HCT116 (cell line): Measurements from ENCODE around the gene PILRA. TPM values are rescaled to one million over a fixed set of nuclear protein-coding genes. Genes with fewer than 3 reads are reported as not detected.
"Not testable (repeated sequence)": the region's sequence is repeated elsewhere in the genome, so short reads cannot be mapped to it uniquely, and the experiment has no call there.

Experiments
- ATAC-seq: fragments of 200-7000 bp; cut with Tn5 transposase; 2 replicates; pipeline ENCODE4 v1.9.1; 2020; ENCODE audit warnings: mild to moderate bottlenecking, moderate library complexity
- BruUV-seq: library from RNA; stranded (reverse); fragments of 400-500 nt; replicated peaks from 2 replicates; lab custom pipeline; 2021; lab: Mats Ljungman, UMichigan
- CTCF ChIA-PET: fragments of 300-600 bp; sonication (Branson Sonifier 250); formaldehyde crosslinking; loops from one replicate; lab custom pipeline; 2021; ENCODE audit warnings: antibody characterized with exemption; lab: Charles Lee
- POLR2A ChIA-PET: fragments of 300-600, 350-600 bp; sonication (Branson Sonifier 250); formaldehyde crosslinking; loops from one replicate; lab custom pipeline; 2021; ENCODE audit warnings: antibody characterized with exemption; lab: Charles Lee
- RAD21 ChIA-PET, 2 experiments: fragments of 300-600 bp; sonication (Branson Sonifier 250); formaldehyde crosslinking; loops; one replicate each; lab custom pipeline; 2023; ENCODE audit warnings: low total read pairs in 2 of 2; ENCODE audit not compliant: uncharacterized antibody in 2 of 2, unreplicated experiment in 2 of 2, low non-redundant PET in 1 of 2; lab: Charles Lee
- DNase-seq: peaks from one replicate; pipeline ENCODE4 v3.0.0-alpha.2; 2010; ENCODE audit warnings: low read depth, low spot score
- H2AFZ ChIP-seq: fragments of 200-600 bp; shearing (Covaris generic), sonication (generic); 2 replicates; pipeline ENCODE4 v1.6.1; 2017; ENCODE audit warnings: low read depth, mixed run types, mixed read lengths, antibody characterized with exemption, low read length; ENCODE audit not compliant: poor library complexity, severe bottlenecking
- H3K27ac ChIP-seq: 2 replicates; pipeline ENCODE4 v1.5.1; 2012; ENCODE audit warnings: low read depth, low read length
- H3K27me3 ChIP-seq: fragments of 200-600 bp; sonication (generic); 2 replicates; pipeline ENCODE4 v1.6.1; 2016; ENCODE audit warnings: mixed run types, low read length, mixed read lengths; ENCODE audit not compliant: insufficient read depth
- H3K36me3 ChIP-seq, 2 experiments: fragments of 200-500 bp in 1 of 2; fragments of 200-600 bp in 1 of 2; sonication (Bioruptor generic) in 1 of 2; sonication (generic) in 1 of 2; 2 replicates each; pipeline versions ENCODE4 v1.5.1 to v1.6.1; 2014 to 2016; ENCODE audit warnings: low read length in 2 of 2, inconsistent platforms in 1 of 2, mixed read lengths in 1 of 2, mixed run types in 1 of 2; ENCODE audit not compliant: insufficient read depth in 2 of 2, control insufficient read depth in 1 of 2
- H3K4me1 ChIP-seq, 2 experiments: fragments of 200-600 bp in 1 of 2; sonication (generic) in 1 of 2; 2 replicates each; pipeline versions ENCODE4 v1.5.1 to v1.6.1; 2012 to 2017; ENCODE audit warnings: low read length in 2 of 2, inconsistent platforms in 1 of 2, mild to moderate bottlenecking in 1 of 2, mixed read lengths in 1 of 2, mixed run types in 1 of 2, moderate library complexity in 1 of 2; ENCODE audit not compliant: insufficient read depth in 2 of 2, control insufficient read depth in 1 of 2
- H3K4me2 ChIP-seq: fragments of 200-600 bp; sonication (generic); 2 replicates; pipeline ENCODE4 v1.6.1; 2017; ENCODE audit warnings: mixed run types, low read length, mixed read lengths
- H3K4me3 ChIP-seq, 2 experiments: fragments of 200-600 bp in 1 of 2; sonication (generic) in 1 of 2; replicated peaks in 1 of 2; 2 replicates each; pipeline ENCODE4 v1.5.1; 2011 to 2016; ENCODE audit warnings: low read length in 2 of 2, control low read depth in 1 of 2, low read depth in 1 of 2, mild to moderate bottlenecking in 1 of 2, mixed read lengths in 1 of 2, mixed run types in 1 of 2
- H3K79me2 ChIP-seq: fragments of 200-600 bp; sonication (generic); 2 replicates; pipeline ENCODE4 v1.6.1; 2017; ENCODE audit warnings: mild to moderate bottlenecking, mixed run types, low read length, moderate library complexity, mixed read lengths; ENCODE audit not compliant: insufficient read depth
- H3K9ac ChIP-seq: fragments of 200-600 bp; sonication (generic); 2 replicates; pipeline ENCODE4 v1.6.1; 2016; ENCODE audit warnings: low read length, mixed read lengths
- H3K9me2 ChIP-seq: fragments of 200-600 bp; sonication (generic), shearing (Covaris generic); 2 replicates; pipeline ENCODE4 v1.6.1; 2017; ENCODE audit warnings: mixed run types, mild to moderate bottlenecking, moderate library complexity; ENCODE audit not compliant: insufficient read depth
- H3K9me3 ChIP-seq, 2 experiments: fragments of 200-500 bp in 1 of 2; fragments of 200-600 bp in 1 of 2; sonication (Bioruptor generic) in 1 of 2; sonication (generic) in 1 of 2; 2 replicates each; pipeline ENCODE4 v1.6.1; 2014 to 2017; ENCODE audit warnings: low read length in 2 of 2, mixed read lengths in 2 of 2, inconsistent platforms in 1 of 2, low read depth in 1 of 2, mild to moderate bottlenecking in 1 of 2, mixed run types in 1 of 2, moderate library complexity in 1 of 2; ENCODE audit not compliant: control insufficient read depth in 1 of 2, insufficient read depth in 1 of 2
- H4K20me1 ChIP-seq: fragments of 200-600 bp; sonication (generic), shearing (Covaris generic); 2 replicates; pipeline ENCODE4 v1.6.1; 2017; ENCODE audit warnings: mixed run types, mild to moderate bottlenecking, moderate library complexity; ENCODE audit not compliant: insufficient read depth
- CBX3 ChIP-seq: IDR thresholded peaks from 2 replicates; pipeline ENCODE4 v1.6.1; 2012; ENCODE audit warnings: low read depth
- CTCF ChIP-seq, 3 experiments: fragments of 200-600 bp in 1 of 3; sonication (generic) in 1 of 3; IDR thresholded peaks in 2 of 3; conservative IDR thresholded peaks in 1 of 3; 2 replicates each; pipeline ENCODE4 v1.5.1; 2012 to 2017; ENCODE audit warnings: low read depth in 2 of 3, low read length in 2 of 3, antibody characterized with exemption in 1 of 3, borderline replicate concordance in 1 of 3, control low read depth in 1 of 3, mild to moderate bottlenecking in 1 of 3, mixed read lengths in 1 of 3, mixed run types in 1 of 3, moderate library complexity in 1 of 3; ENCODE audit not compliant: insufficient read depth in 1 of 3
- RAD21 ChIP-seq: IDR thresholded peaks from 2 replicates; pipeline ENCODE4 v1.6.1; 2012; ENCODE audit warnings: low read depth, mild to moderate bottlenecking
- intact Hi-C: fragments of 100-400 bp; cut with micrococcal nuclease; formaldehyde crosslinking; loops from 2 replicates; pipeline ENCODE4 v1.10.0; 2022
- total RNA-seq: library from RNA; stranded (reverse); gene quantifications from one replicate; pipeline ENCODE4 v1.2.1, GENCODE V29; 2021; ENCODE audit not compliant: unreplicated experiment

PILRA gene
- total RNA-seq, 1 experiment from 2014 or later, result 1.8 TPM

- intact Hi-C loops, result loop anchor here (5.0 kb wide), 1 partner anchor 212 kb away; no protein-coding TSS in a partner anchor
- RAD21 ChIA-PET, H3K9ac ChIP-seq, H2AFZ ChIP-seq, H3K4me2 ChIP-seq, POLR2A ChIA-PET, H3K27ac ChIP-seq, BruUV-seq, H3K4me3 ChIP-seq, H3K9me3 ChIP-seq, H3K27me3 ChIP-seq, H3K9me2 ChIP-seq, H4K20me1 ChIP-seq, DNase-seq: not testable (repeated sequence)
- peak; percentile 24 for ATAC-seq
- Histone ChIP-seq H3K36me3 (peaks cover 39 to 42% of the 10 kb centered on the region in 2 experiments), H3K4me1 (peaks cover 4 to 12% of the 10 kb centered on the region in 2 experiments; a peak in 3 of 4 replicates), H3K79me2 (peaks cover 74% of the 10 kb centered on the region)
- TF ChIP-seq RAD21 (peak; percentile 33; the same call in 1 of the 2 replicates), CBX3 (0 out of 2 replicates have a peak, but pooled peaks have one; percentile 31)
- CTCF ChIA-PET, result interaction anchor here (0.9 to 1.9 kb wide), 6 partner anchors 7 to 242 kb away, joined by 3 to 7 read pairs (median 3); no protein-coding TSS in a partner anchor
Observed at GRCh38 chr7:100344124-100344559, 29.1 kb upstream of the PILRA start.

- H4K20me1 ChIP-seq, H3K27me3 ChIP-seq, H3K9me2 ChIP-seq, BruUV-seq, H3K4me3 ChIP-seq, H3K9ac ChIP-seq, H3K4me2 ChIP-seq, RAD21 ChIA-PET, POLR2A ChIA-PET, H3K9me3 ChIP-seq, H2AFZ ChIP-seq: not testable (repeated sequence)
- peak; percentile 8 for DNase-seq
- peak; percentile 96 for ATAC-seq
- Histone ChIP-seq H3K27ac (0 out of 2 replicates have a peak overlapping the region, but pooled peaks have one; percentile 32), H3K36me3 (peaks cover 45 to 47% of the 10 kb centered on the region in 2 experiments), H3K4me1 (peaks cover 4 to 12% of the 10 kb centered on the region in 2 experiments; a peak in 3 of 4 replicates), H3K79me2 (peaks cover 73% of the 10 kb centered on the region)
- intact Hi-C loops, result loop anchor here (5.0 kb wide), 1 partner anchor 212 kb away; no protein-coding TSS in a partner anchor
- peak; percentile 48 to 91 (median 69); a peak in 5 of 6 replicates for TF ChIP-seq CTCF (IDR thresholded peaks at IDR 0.05 in 2 of 3, conservative IDR thresholded peaks at IDR 0.05 in 1 of 3; ENCODE audit: borderline replicate concordance in 1 of 3, insufficient read depth in 1 of 3, low read depth in 2 of 3, low read length in 2 of 3)
- CTCF ChIA-PET, result interaction anchor here (0.9 to 1.9 kb wide), 7 partner anchors 8 to 242 kb away, joined by 3 to 7 read pairs (median 3); no protein-coding TSS in a partner anchor
Observed at GRCh38 chr7:100344560-100345287, 28.6 kb upstream of the PILRA start.
